Fibroblast of the conjunctiva (primary cell): Measurements from ENCODE around the gene ZSWIM1.
A peak's percentile ranks its signal among the peaks of the same experiment; 100 is the strongest.

ENCODE experiments used
- DNase-seq: peaks from one replicate; pipeline ENCODE4 v3.0.0-alpha.2; 2010; ENCODE audit warnings: low read depth

ZSWIM1 gene

GRCh38 chr20:45880988-45881788 lies at the start of gene ZSWIM1:
TSS of gene ZSWIM1 (plus strand) at chr20:45881227. CDS start at chr20:45882593, 1,366 bp downstream.
- peak; percentile 98 for DNase-seq

GRCh38 chr20:45832619-45833018 lies 48.4 kb upstream of the ZSWIM1 start:
- DNase-seq = no peak

GRCh38 chr20:45833030-45833882 lies 47.8 kb upstream of the ZSWIM1 start, which contains the start of gene SNX21:
TSS of gene SNX21 (plus strand) at chr20:45833799. CDS start at chr20:45833920, 121 bp downstream.
- peak; percentile 88 for DNase-seq

- peak; percentile 59 for DNase-seq
These were observed 46.9 kb upstream of the ZSWIM1 start for GRCh38 chr20:45833883-45834796.

GRCh38 chr20:45834797-45835161 lies 46.2 kb upstream of the ZSWIM1 start:
- no peak for DNase-seq

- no peak for DNase-seq
These were observed 45.7 kb upstream of the ZSWIM1 start for GRCh38 chr20:45835329-45835765.

GRCh38 chr20:45835825-45836224 lies 45.2 kb upstream of the ZSWIM1 start:
- peak; percentile 84 for DNase-seq

GRCh38 chr20:45836841-45837240 lies 44.2 kb upstream of the ZSWIM1 start:
- no peak for DNase-seq

- DNase-seq = no peak
These were observed 40.3 kb upstream of the ZSWIM1 start for GRCh38 chr20:45840700-45841198.

GRCh38 chr20:45841407-45842129 lies 39.5 kb upstream of the ZSWIM1 start:
- no peak for DNase-seq

GRCh38 chr20:45842169-45842812 lies 38.7 kb upstream of the ZSWIM1 start:
- no peak for DNase-seq

- no peak for DNase-seq
These were observed 37.5 kb upstream of the ZSWIM1 start for GRCh38 chr20:45843506-45843905.

- no peak for DNase-seq
These were observed 35.6 kb upstream of the ZSWIM1 start for GRCh38 chr20:45845452-45845851.

GRCh38 chr20:45848421-45848820 lies 32.6 kb upstream of the ZSWIM1 start:
- DNase-seq = no peak

GRCh38 chr20:45848969-45849582 lies 32.0 kb upstream of the ZSWIM1 start:
- DNase-seq = no peak

- no peak for DNase-seq
These were observed 30.8 kb upstream of the ZSWIM1 start for GRCh38 chr20:45850238-45850637.

- no peak for DNase-seq
These were observed 30.1 kb upstream of the ZSWIM1 start for GRCh38 chr20:45850926-45851325.

- no peak for DNase-seq
These were observed 29.5 kb upstream of the ZSWIM1 start for GRCh38 chr20:45851501-45851900.

GRCh38 chr20:45852326-45852725 lies 28.7 kb upstream of the ZSWIM1 start:
- DNase-seq = no peak

- no peak for DNase-seq
These were observed 27.5 kb upstream of the ZSWIM1 start for GRCh38 chr20:45853484-45853883.
